ENCODE data around the gene TMEM128.
A peak's percentile ranks its signal among the peaks of the same experiment; 100 is the strongest.
"Not testable (repeated sequence)": the region's sequence is repeated elsewhere in the genome, so short reads cannot be mapped to it uniquely, and the experiment has no call there.

Gene TMEM128

GRCh38 chr4:4248029-4248884 lies at the start of gene TMEM128:
TMEM128 (minus strand) TSS chr4:4248223; CDS start chr4:4248202, 21 bp downstream.
- peak; percentile 97 for DNase-seq (ENCODE audit: low spot score)

DNA sequence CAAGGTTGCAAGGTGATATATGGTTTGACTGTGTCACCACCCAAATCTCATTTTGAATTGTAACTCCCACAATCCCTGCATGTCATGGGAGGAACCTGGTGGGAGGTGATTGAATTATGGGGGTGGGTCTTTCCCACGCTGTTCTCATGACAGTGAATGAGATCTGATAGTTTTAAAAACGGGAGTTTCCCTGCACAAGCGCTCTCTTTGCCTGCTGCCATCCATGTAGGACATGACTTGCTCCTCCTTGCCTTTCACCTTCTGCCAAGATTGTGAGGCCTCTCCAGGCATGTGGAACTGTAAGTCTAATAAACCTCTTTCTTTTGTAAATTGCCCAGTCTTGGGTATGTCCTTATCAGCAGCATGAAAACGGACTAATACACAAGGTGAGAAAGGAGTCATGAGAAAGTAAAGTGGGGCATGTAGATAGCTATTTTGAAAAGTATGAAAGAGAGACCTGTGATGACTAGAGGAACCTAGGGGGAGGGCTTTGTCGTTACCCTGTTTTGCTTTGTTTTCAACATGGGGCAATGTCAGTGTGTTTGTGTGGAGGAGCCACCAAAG lies 48.3 kb upstream of the TMEM128 start:
- no peak for DNase-seq (ENCODE audit: low spot score)

GRCh38 chr4:4293279-4293678 lies 45.3 kb upstream of the TMEM128 start:
- DNase-seq (ENCODE audit: low spot score): no peak

GRCh38 chr4:4289941-4290850 lies 42.2 kb upstream of the TMEM128 start, which contains the start of the genes LYAR and ZBTB49:
LYAR (minus strand) TSS chr4:4290154; CDS start chr4:4283742, 6,412 bp downstream.
ZBTB49 (plus strand) TSS chr4:4290251; CDS start chr4:4299946, 9,695 bp downstream.
- peak; percentile 98 for DNase-seq (ENCODE audit: low spot score)

- DNase-seq (ENCODE audit: low spot score): no peak
Observed at GRCh38 chr4:4289597-4289940, 41.5 kb upstream of the TMEM128 start.

- DNase-seq (ENCODE audit: low spot score): no peak
Observed at GRCh38 chr4:4289055-4289454, 41.0 kb upstream of the TMEM128 start.

GRCh38 chr4:4288098-4288497 lies 40.1 kb upstream of the TMEM128 start:
- DNase-seq (ENCODE audit: low spot score): no peak

GRCh38 chr4:4284827-4285618 lies 37.0 kb upstream of the TMEM128 start:
- DNase-seq (ENCODE audit: low spot score): no peak

- DNase-seq (ENCODE audit: low spot score): no peak
Observed at GRCh38 chr4:4281787-4282186, 33.8 kb upstream of the TMEM128 start.

DNA sequence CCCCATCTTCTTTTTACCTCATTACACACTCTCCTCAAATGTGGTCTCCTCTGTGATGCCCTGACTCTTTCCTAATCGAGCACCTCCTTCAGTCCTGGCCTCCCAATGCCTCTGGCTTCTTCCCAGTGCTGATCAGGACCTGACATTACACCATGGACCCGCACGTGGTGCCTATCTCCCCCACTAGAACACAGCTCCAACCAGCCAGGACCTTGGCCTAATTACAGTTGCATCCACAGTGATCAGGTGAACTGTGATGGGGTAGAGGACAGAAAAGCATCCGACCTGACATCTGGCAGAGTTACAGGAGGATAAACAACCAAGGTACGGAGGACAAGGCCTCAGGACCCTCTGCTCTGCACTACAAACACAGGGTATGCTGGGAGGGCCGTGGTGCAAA lies 29.5 kb upstream of the TMEM128 start:
- DNase-seq (ENCODE audit: low spot score): no peak

GRCh38 chr4:4274226-4274625 lies 26.2 kb upstream of the TMEM128 start:
- DNase-seq (ENCODE audit: low spot score): no peak

DNA sequence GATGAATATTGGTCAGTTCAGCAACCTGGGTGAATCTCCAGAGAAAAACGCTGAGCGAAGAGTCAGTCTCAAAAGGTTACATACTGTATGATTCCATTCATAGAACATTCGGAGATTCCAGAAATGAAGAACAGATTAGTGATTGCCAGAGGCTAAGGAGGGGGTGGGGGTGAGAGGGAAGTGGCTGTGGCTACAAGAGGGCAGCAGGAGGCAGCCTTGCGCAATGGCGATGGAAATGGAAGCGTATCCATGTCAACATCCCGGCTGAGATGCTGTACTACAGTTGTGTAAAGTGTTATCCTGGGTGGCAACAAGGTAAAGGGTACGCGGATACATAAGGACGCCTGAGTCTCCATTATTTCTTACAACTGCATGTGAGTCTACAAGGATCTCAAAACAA lies 23.9 kb upstream of the TMEM128 start:
- no peak for DNase-seq (ENCODE audit: low spot score)

DNA sequence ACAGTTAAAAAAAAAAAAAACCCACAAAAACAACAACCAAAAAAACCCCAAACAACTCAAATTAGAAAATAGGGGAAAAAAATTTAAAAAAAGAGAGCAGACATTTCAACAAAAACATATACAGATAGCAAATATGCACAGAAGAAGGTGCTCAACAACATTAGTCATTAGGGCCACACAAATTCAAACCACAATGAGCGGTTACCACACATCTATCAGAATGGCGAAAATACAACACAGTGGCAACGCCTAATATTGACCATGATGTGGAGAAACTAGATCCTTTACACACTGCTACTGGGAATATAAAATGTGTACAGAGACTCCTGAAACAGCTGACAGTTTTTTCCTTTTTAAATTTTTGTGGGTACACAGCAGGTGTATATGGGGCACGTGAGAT lies 22.5 kb upstream of the TMEM128 start:
- no peak for DNase-seq (ENCODE audit: low spot score)

GRCh38 chr4:4269856-4270255 lies 21.8 kb upstream of the TMEM128 start:
- DNase-seq (ENCODE audit: low spot score): no peak

GRCh38 chr4:4269331-4269731 lies 21.3 kb upstream of the TMEM128 start:
- no peak for DNase-seq (ENCODE audit: low spot score)

DNA sequence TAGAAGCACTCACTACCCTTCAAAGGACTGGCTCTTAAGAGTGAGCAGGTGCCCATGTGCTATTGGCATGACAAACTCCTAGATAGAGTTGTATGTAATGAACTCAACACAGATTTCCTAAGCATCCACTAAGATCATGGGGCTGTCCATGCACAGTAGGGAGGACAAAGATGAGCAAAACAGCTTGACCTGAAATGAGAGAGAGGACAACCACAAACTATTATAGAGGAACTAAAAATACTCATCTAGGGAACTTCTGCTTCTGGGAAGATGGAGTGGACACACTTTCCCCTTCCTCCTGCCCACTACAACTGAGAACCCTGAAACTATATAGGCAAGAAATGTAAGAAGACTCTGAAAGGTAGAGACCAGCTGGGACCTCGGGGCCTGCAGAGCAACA lies 20.8 kb upstream of the TMEM128 start:
- no peak for DNase-seq (ENCODE audit: low spot score)

DNA sequence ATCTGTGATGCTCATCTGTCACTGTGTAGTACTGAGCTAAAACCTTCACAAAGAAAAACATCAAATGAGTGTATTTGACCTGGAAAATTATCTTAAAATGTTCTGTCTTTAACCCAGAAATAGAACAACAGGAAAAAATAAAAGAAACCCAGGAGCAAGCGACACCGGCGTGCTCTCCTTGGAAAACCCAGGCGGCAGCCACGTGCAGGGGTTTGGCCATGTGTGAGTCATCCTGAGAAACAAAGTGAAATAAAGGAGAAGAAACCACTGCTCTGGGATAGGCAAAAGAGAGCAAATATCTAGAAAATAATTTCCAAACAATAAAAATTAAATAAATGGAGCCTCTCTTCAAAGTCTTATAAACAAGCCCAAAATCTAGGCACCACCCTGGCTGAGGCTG lies 20.0 kb upstream of the TMEM128 start:
- DNase-seq (ENCODE audit: low spot score): no peak

GRCh38 chr4:4260185-4260751 lies 12.2 kb upstream of the TMEM128 start:
- peak; percentile 68 for DNase-seq (ENCODE audit: low spot score)

GRCh38 chr4:4259484-4260100 lies 11.6 kb upstream of the TMEM128 start:
- DNase-seq (ENCODE audit: low spot score): no peak

DNA sequence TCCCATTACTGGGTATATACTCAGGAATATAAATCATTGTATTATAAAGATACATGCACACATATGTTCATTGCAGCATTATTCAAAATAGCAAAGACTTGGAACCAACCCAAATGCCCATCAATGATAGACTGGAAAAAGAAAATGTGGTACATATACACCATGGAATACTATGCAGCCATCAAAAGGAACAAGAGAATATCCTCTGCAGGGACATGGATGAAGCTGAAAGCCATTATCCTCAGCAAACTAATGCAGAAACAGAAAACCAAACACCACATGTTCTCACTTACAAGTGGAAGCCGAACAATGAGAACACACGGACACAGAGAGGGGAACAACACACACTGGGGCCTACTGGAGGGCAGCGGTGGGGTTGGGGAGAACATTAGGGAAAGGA lies 9.7 kb upstream of the TMEM128 start:
- DNase-seq (ENCODE audit: low spot score): not testable (repeated sequence)

- DNase-seq (ENCODE audit: low spot score): no peak
Observed at GRCh38 chr4:4256799-4257198, 8.8 kb upstream of the TMEM128 start.

All from GM03348 (cell line).